Measurements from ENCODE around the gene IQCC. TPM values are rescaled to one million over a fixed set of nuclear protein-coding genes. Genes with fewer than 3 reads are reported as not detected.

Gene IQCC
- total RNA-seq, 2 donors from 2014 or later, result 3.4 to 5.5 TPM

GRCh38 chr1:32224285-32224684 is 18.8 kb downstream of the IQCC start:
- Mint-ChIP-seq H3K27ac (peak overlapping the region; percentile 97), H3K36me3 (ENCODE audit: low read depth) (peaks cover 73% of the 10 kb centered on the region), H3K4me3 (peak overlapping the region; percentile 92), H3K4me1 (peaks cover 23% of the 10 kb centered on the region), H3K9me3 (no peaks in the 10 kb centered on the region), H3K27me3 (no peaks in the 10 kb centered on the region)
- ATAC-seq (replicated peaks), result no peak

GRCh38 chr1:32228771-32229170 is 23.3 kb downstream of the IQCC start:
- Mint-ChIP-seq H3K4me3 (no peak overlapping the region), H3K4me1 (peaks cover 14% of the 10 kb centered on the region), H3K36me3 (ENCODE audit: low read depth) (peaks cover 87% of the 10 kb centered on the region), H3K27ac (no peak overlapping the region), H3K9me3 (no peaks in the 10 kb centered on the region), H3K27me3 (no peaks in the 10 kb centered on the region)
- no peak for ATAC-seq (replicated peaks)

- no peak for ATAC-seq (replicated peaks)
- Mint-ChIP-seq H3K27ac (peak overlapping the region; percentile 18), H3K9me3 (no peaks in the 10 kb centered on the region), H3K27me3 (no peaks in the 10 kb centered on the region), H3K4me3 (no peak overlapping the region), H3K36me3 (ENCODE audit: low read depth) (peaks cover 55% of the 10 kb centered on the region), H3K4me1 (peaks cover 7% of the 10 kb centered on the region)
Observed at GRCh38 chr1:32231843-32232432, 26.5 kb downstream of the IQCC start.

GRCh38 chr1:32232558-32233304 is 27.3 kb downstream of the IQCC start:
- no peak for ATAC-seq (replicated peaks)
- no peaks in the 10 kb centered on the region for H3K27me3 Mint-ChIP-seq
- no peaks in the 10 kb centered on the region for H3K9me3 Mint-ChIP-seq
- H3K4me1 Mint-ChIP-seq, result peaks cover 1% of the 10 kb centered on the region
- peak overlapping the region; percentile 18 for H3K27ac Mint-ChIP-seq
- no peak overlapping the region for H3K4me3 Mint-ChIP-seq
- H3K36me3 Mint-ChIP-seq (ENCODE audit: low read depth), result peaks cover 47% of the 10 kb centered on the region

GRCh38 chr1:32234792-32235191 is 29.3 kb downstream of the IQCC start:
- Mint-ChIP-seq H3K36me3 (ENCODE audit: low read depth) (peaks cover 27% of the 10 kb centered on the region), H3K4me3 (no peak overlapping the region), H3K4me1 (peaks cover 5% of the 10 kb centered on the region), H3K9me3 (no peaks in the 10 kb centered on the region), H3K27ac (no peak overlapping the region), H3K27me3 (no peaks in the 10 kb centered on the region)
- ATAC-seq (replicated peaks), result no peak

- no peaks in the 10 kb centered on the region for H3K36me3 Mint-ChIP-seq (ENCODE audit: low read depth)
- H3K9me3 Mint-ChIP-seq, result no peaks in the 10 kb centered on the region
- ATAC-seq (replicated peaks), result no peak
- no peaks in the 10 kb centered on the region for H3K27me3 Mint-ChIP-seq
- no peak overlapping the region for H3K27ac Mint-ChIP-seq
- peak overlapping the region; percentile 86 for H3K4me3 Mint-ChIP-seq
- H3K4me1 Mint-ChIP-seq, result peaks cover 5% of the 10 kb centered on the region
Observed at GRCh38 chr1:32239337-32239736, 33.9 kb downstream of the IQCC start.

GRCh38 chr1:32239790-32240139 is 34.3 kb downstream of the IQCC start:
- Mint-ChIP-seq H3K4me3 (peak overlapping the region; percentile 86), H3K36me3 (ENCODE audit: low read depth) (no peaks in the 10 kb centered on the region), H3K27ac (no peak overlapping the region), H3K4me1 (peaks cover 5% of the 10 kb centered on the region), H3K9me3 (no peaks in the 10 kb centered on the region), H3K27me3 (no peaks in the 10 kb centered on the region)
- ATAC-seq (replicated peaks), result no peak

- peak; percentile 70 for ATAC-seq (replicated peaks)
- no peaks in the 10 kb centered on the region for H3K27me3 Mint-ChIP-seq
- no peaks in the 10 kb centered on the region for H3K9me3 Mint-ChIP-seq
- peaks cover 5% of the 10 kb centered on the region for H3K4me1 Mint-ChIP-seq
- peak overlapping the region; percentile 86 for H3K4me3 Mint-ChIP-seq
- H3K27ac Mint-ChIP-seq, result peak overlapping the region; percentile 38
- H3K36me3 Mint-ChIP-seq (ENCODE audit: low read depth), result no peaks in the 10 kb centered on the region
Observed at GRCh38 chr1:32240140-32240951, 34.9 kb downstream of the IQCC start.

GRCh38 chr1:32241001-32241763 is 35.7 kb downstream of the IQCC start:
- Mint-ChIP-seq H3K4me3 (peak overlapping the region; percentile 86), H3K36me3 (ENCODE audit: low read depth) (no peaks in the 10 kb centered on the region), H3K4me1 (peaks cover 5% of the 10 kb centered on the region), H3K27me3 (no peaks in the 10 kb centered on the region), H3K27ac (peak overlapping the region; percentile 38), H3K9me3 (no peaks in the 10 kb centered on the region)
- ATAC-seq (replicated peaks), result peak; percentile 75

GRCh38 chr1:32242341-32242851 is 36.9 kb downstream of the IQCC start:
- peak overlapping the region; percentile 86 for H3K4me3 Mint-ChIP-seq
- H3K36me3 Mint-ChIP-seq (ENCODE audit: low read depth), result no peaks in the 10 kb centered on the region
- ATAC-seq (replicated peaks), result no peak
- no peak overlapping the region for H3K27ac Mint-ChIP-seq
- peaks cover 9% of the 10 kb centered on the region for H3K4me1 Mint-ChIP-seq
- H3K27me3 Mint-ChIP-seq, result no peaks in the 10 kb centered on the region
- no peaks in the 10 kb centered on the region for H3K9me3 Mint-ChIP-seq

GRCh38 chr1:32246888-32247273 is 41.4 kb downstream of the IQCC start, which contains the start of gene FAM167B:
Gene FAM167B (plus strand): TSS chr1:32247222. CDS start chr1:32247422, 200 bp downstream.
- Mint-ChIP-seq H3K27me3 (no peaks in the 10 kb centered on the region), H3K4me1 (peaks cover 26% of the 10 kb centered on the region), H3K4me3 (peak within 1 kb of the TSS; percentile 99), H3K36me3 (ENCODE audit: low read depth) (peaks cover 14% of the 10 kb centered on the region), H3K27ac (peak within 1 kb of the TSS; percentile 93), H3K9me3 (no peaks in the 10 kb centered on the region)
- no peak for ATAC-seq (replicated peaks)

- H3K27me3 Mint-ChIP-seq, result no peaks in the 10 kb centered on the region
- H3K9me3 Mint-ChIP-seq, result no peaks in the 10 kb centered on the region
- H3K36me3 Mint-ChIP-seq (ENCODE audit: low read depth), result peaks cover 20% of the 10 kb centered on the region
- H3K4me3 Mint-ChIP-seq, result peak overlapping the region; percentile 99
- peak overlapping the region; percentile 93 for H3K27ac Mint-ChIP-seq
- H3K4me1 Mint-ChIP-seq, result peaks cover 26% of the 10 kb centered on the region
- ATAC-seq (replicated peaks), result no peak
Observed at GRCh38 chr1:32247452-32247851, 42.0 kb downstream of the IQCC start.

GRCh38 chr1:32247983-32248889 is 42.8 kb downstream of the IQCC start:
- H3K4me3 Mint-ChIP-seq, result peak overlapping the region; percentile 99
- H3K27ac Mint-ChIP-seq, result peak overlapping the region; percentile 93
- peak; percentile 54 for ATAC-seq (replicated peaks)
- H3K27me3 Mint-ChIP-seq, result no peaks in the 10 kb centered on the region
- no peaks in the 10 kb centered on the region for H3K9me3 Mint-ChIP-seq
- peaks cover 28% of the 10 kb centered on the region for H3K36me3 Mint-ChIP-seq (ENCODE audit: low read depth)
- peaks cover 31% of the 10 kb centered on the region for H3K4me1 Mint-ChIP-seq

Data from activated T-helper 17 cell treated with anti-CD3 and anti-CD28 coated beads, Interleukin-2, amount 50 U/mL, for 72 hours (primary cell).